NB4 (cell line): ENCODE results near the gene RNU6-1.

Experiments
- DNase-seq: peaks from one replicate; pipeline ENCODE4 v3.0.0; 2010; ENCODE audit warnings: low read depth
- H3K4me3 ChIP-seq: one replicate; pipeline ENCODE4 v1.5.1; 2011; ENCODE audit warnings: mild to moderate bottlenecking, low read depth, low read length, moderate library complexity
- MYC ChIP-seq: IDR thresholded peaks from 2 replicates; pipeline ENCODE4 v1.6.1; 2011; ENCODE audit warnings: low read depth, low read length
- POLR2A ChIP-seq: IDR thresholded peaks from 2 replicates; pipeline ENCODE4 v1.6.1; 2011; ENCODE audit warnings: mild to moderate bottlenecking; ENCODE audit not compliant: insufficient read length; ENCODE audit errors: extremely low read depth
- TF ChIP-seq, protein P1 (sequence below): IDR thresholded peaks from 2 replicates; pipeline ENCODE4 v1.6.1; 2011; ENCODE audit warnings: low read depth, low read length
- TF ChIP-seq, protein P2 (sequence below): IDR thresholded peaks from one replicate; pipeline ENCODE4 v1.5.1; 2012; ENCODE audit warnings: low read depth, low read length

The RNU6-1 gene

DNA sequence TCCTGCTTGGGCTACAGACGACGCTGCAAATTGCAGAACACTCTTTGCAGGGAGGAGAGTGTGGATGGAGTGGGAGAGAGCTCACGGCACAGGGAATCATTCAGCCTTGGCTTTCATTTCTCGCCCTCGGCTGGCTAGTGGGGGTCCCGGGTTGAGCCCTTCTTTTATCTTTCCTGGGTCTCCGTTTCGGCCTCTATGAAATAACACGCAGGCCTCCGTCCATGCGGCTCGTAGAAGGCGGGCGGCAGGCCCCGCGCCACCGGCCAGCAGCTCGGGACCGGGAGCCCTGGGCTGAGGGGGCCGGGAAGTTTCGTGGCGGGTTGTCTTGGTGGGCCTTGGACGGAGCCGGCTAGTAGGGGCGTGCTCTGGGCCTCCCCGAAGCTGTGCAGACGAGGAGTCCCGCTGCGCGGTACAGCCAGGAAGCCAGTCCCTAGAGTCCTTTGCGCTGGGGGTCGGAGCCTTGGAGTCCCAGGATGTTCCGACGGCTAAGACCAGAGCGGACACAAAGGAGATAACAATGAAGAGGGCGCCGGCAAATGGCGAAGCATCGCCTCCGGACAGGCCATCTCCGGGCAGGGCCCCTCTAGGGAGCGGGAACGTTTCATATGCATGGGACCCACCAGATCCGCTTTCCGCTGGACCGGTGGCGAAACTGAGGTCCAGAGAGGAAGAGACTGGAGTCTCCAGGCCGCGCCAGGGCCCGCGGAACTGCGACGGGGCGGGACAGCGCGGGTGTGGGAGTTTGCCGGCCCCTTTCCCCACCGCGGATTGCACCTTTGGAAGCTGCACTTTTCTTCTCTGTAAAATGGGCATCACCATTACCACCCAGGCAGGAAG is 4.3 kb downstream of the RNU6-1 start:
- no peak for DNase-seq
- no peak overlapping the region for H3K4me3 ChIP-seq
- TF ChIP-seq MYC (no peak), POLR2A (no peak)
- TF ChIP-seq, protein P1, sequence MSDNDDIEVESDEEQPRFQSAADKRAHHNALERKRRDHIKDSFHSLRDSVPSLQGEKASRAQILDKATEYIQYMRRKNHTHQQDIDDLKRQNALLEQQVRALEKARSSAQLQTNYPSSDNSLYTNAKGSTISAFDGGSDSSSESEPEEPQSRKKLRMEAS: no peak
- TF ChIP-seq, protein P2, sequence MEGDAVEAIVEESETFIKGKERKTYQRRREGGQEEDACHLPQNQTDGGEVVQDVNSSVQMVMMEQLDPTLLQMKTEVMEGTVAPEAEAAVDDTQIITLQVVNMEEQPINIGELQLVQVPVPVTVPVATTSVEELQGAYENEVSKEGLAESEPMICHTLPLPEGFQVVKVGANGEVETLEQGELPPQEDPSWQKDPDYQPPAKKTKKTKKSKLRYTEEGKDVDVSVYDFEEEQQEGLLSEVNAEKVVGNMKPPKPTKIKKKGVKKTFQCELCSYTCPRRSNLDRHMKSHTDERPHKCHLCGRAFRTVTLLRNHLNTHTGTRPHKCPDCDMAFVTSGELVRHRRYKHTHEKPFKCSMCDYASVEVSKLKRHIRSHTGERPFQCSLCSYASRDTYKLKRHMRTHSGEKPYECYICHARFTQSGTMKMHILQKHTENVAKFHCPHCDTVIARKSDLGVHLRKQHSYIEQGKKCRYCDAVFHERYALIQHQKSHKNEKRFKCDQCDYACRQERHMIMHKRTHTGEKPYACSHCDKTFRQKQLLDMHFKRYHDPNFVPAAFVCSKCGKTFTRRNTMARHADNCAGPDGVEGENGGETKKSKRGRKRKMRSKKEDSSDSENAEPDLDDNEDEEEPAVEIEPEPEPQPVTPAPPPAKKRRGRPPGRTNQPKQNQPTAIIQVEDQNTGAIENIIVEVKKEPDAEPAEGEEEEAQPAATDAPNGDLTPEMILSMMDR: no peak

GRCh38 chr15:67834581-67835296 is 5.1 kb downstream of the RNU6-1 start:
- DNase-seq: no peak
- TF ChIP-seq, protein P2: no peak
- no peak for TF ChIP-seq MYC
- TF ChIP-seq POLR2A: no peak
- TF ChIP-seq, protein P1: no peak
- H3K4me3 ChIP-seq: no peak overlapping the region

DNA sequence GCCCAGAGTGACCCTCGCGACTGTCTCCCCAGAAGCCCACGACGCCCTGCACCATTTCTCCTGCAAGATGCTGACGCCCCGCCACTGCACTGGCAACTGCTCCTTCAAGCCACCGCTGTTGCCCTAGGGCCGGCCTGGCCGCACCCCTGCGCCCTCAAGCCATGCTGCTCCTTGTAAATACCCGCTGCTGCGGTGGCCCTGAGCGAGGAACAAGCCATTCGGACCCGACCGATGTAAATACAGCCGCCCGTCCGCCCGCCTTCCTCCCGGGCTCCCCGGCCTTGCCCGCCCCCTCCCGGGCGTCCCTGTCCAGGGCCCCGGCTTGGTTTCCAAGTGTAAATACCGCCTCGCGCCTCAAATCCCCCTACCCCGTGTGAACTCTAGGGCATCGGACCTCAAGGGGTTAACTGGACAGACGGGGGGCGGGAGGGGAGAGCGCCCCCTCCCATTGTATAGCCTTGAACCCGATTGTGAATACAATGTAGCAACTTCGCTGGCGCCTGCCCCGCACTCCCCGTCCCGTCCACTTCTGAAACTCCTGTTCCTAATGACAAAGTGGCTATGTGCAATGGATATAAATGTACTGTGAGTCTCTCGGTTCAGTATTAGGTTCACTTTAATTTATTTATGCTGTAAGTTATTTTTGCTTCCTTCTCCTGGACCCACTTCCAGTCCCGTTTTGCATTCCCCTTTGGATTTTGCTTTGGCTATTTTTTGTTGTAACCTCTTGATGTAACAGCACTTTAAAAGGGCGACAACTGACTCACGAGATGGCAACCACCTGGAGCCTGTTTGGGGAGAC is 5.9 kb downstream of the RNU6-1 start:
- H3K4me3 ChIP-seq: peak overlapping the region; percentile 36
- TF ChIP-seq MYC (no peak), POLR2A (no peak)
- TF ChIP-seq, protein P1: 0 out of 2 replicates have a peak, but pooled peaks have one; percentile 16
- TF ChIP-seq, protein P2: peak; percentile 51
- DNase-seq: peak; percentile 84

GRCh38 chr15:67832897-67833709 is 6.7 kb downstream of the RNU6-1 start:
- no peak for DNase-seq
- no peak overlapping the region for H3K4me3 ChIP-seq
- TF ChIP-seq POLR2A (no peak), MYC (no peak)
- TF ChIP-seq, protein P2: no peak
- TF ChIP-seq, protein P1: no peak

DNA sequence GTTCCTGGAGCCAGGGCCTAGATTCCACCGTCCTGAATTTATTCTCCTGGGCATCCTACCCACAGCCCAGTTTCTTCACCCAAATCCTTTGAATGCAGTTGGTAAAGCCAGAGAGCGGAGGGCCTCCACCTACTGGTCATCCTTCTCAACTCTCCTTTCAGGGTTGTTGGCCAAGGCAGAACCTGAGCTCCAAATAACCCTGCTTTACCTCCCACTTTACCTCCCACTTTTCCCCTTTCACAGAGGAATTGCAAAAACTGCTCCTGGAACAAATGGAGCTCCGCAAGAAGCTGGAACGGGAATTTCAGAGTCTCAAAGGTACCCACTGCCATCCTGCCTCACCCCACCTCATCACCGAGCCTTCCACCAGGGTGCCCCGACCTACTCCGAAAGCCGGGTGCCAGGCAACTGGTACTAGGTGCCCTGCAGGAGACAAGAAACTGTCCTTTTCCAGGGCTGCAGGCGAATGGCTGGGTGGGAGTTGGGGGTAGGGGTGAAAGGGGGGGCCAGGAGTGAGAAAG is 7.8 kb downstream of the RNU6-1 start:
- no peak overlapping the region for H3K4me3 ChIP-seq
- TF ChIP-seq, protein P1: no peak
- TF ChIP-seq MYC: no peak
- TF ChIP-seq, protein P2: peak; percentile 41
- TF ChIP-seq POLR2A: no peak
- peak; percentile 59 for DNase-seq
